Central memory CD4-positive, alpha-beta T cell (primary cell): ENCODE data around the gene ABTB2.

Experiments
- DNase-seq: peaks from one replicate; pipeline ENCODE4 v3.0.0; 2022

ABTB2 gene

GRCh38 chr11:34205326-34206035 lies 152.3 kb downstream of the ABTB2 start:
- DNase-seq: no peak

GRCh38 chr11:34204396-34205279 lies 153.2 kb downstream of the ABTB2 start:
- DNase-seq: no peak

GRCh38 chr11:34203377-34203871 lies 154.4 kb downstream of the ABTB2 start:
- no peak for DNase-seq

GRCh38 chr11:34201129-34201528 lies 156.7 kb downstream of the ABTB2 start:
- no peak for DNase-seq

GRCh38 chr11:34199525-34199924 lies 158.3 kb downstream of the ABTB2 start:
- DNase-seq: no peak

- no peak for DNase-seq
These were observed 159.3 kb downstream of the ABTB2 start for GRCh38 chr11:34198523-34198922.

- DNase-seq: no peak
These were observed 160.6 kb downstream of the ABTB2 start for GRCh38 chr11:34197256-34197655.

- DNase-seq: no peak
These were observed 163.1 kb downstream of the ABTB2 start for GRCh38 chr11:34194576-34195335.

GRCh38 chr11:34192481-34193401 lies 165.1 kb downstream of the ABTB2 start:
- DNase-seq: no peak

GRCh38 chr11:34191578-34191977 lies 166.2 kb downstream of the ABTB2 start:
- DNase-seq: no peak

- no peak for DNase-seq
These were observed 167.3 kb downstream of the ABTB2 start for GRCh38 chr11:34190192-34191139.

GRCh38 chr11:34189191-34189590 lies 168.6 kb downstream of the ABTB2 start:
- DNase-seq: no peak

- DNase-seq: no peak
These were observed 169.6 kb downstream of the ABTB2 start for GRCh38 chr11:34188181-34188580.

GRCh38 chr11:34185926-34186841 lies 171.6 kb downstream of the ABTB2 start:
- no peak for DNase-seq

- DNase-seq: no peak
These were observed 173.2 kb downstream of the ABTB2 start for GRCh38 chr11:34184505-34185015.

- DNase-seq: no peak
These were observed 173.9 kb downstream of the ABTB2 start for GRCh38 chr11:34183848-34184391.

GRCh38 chr11:34182921-34183685 lies 174.7 kb downstream of the ABTB2 start:
- DNase-seq: no peak

GRCh38 chr11:34182425-34182824 lies 175.4 kb downstream of the ABTB2 start:
- no peak for DNase-seq
